ENCODE measurements around the gene PRR12. TPM values are rescaled to one million over a fixed set of nuclear protein-coding genes. Genes with fewer than 3 reads are reported as not detected.

The PRR12 gene
- total RNA-seq, 2 donors from 2014 or later = 23.9 to 24.6 TPM

DNA sequence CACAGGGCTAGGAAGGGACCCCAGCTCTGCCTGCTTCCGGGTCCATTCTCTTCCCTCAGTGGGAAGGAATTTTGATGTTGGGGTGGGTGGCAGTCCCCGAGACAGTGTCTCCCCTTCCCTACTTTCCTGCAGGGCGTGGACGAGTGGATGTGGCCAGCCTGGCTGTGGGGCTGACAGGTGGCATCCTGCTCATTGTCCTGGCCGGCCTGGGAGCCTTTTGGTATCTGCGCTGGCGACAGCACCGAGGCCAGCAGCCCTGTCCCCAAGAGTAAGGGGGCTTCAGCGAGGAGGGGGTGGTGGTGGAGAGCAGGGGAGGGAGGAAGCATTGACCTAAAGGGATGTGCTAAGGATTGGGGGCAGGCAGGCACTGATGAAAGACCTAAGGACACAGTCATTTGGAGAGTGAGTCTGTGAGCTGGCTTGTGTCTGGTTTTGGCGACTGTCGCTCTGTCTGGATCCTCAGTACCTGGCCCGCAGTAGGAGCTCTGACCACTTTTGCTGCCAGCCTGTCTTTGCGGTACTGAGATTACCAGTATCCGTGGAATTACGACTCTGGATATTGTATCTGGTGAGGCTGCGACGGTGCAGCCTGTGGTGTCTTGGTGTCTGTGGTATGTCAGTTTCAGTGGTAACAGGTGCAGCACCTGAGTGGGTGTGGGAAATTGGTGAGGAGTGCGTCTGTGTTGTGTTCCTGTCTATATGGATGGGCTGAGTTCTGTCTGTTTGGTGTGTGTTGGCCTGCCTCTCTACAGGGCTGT is 2.4 kb upstream of the PRR12 start:
- peaks cover 33% of the 10 kb centered on the region for H3K4me1 Mint-ChIP-seq (ENCODE audit: low read depth)
- H3K27me3 Mint-ChIP-seq (ENCODE audit: low read depth) = no peaks in the 10 kb centered on the region
- peaks cover 0 to 2% of the 10 kb centered on the region in 2 donors for H3K36me3 Mint-ChIP-seq (ENCODE audit: insufficient read depth in 2 of 2)
- no peaks in the 10 kb centered on the region for H3K9me3 Mint-ChIP-seq
- ATAC-seq (replicated peaks in 1 of 2) (peak; percentile 13 to 17), DNase-seq (peak; percentile 46 to 61)
- H3K27ac Mint-ChIP-seq = no peak overlapping the region
- peak overlapping the region; percentile 27 to 50 for H3K4me3 Mint-ChIP-seq

DNA sequence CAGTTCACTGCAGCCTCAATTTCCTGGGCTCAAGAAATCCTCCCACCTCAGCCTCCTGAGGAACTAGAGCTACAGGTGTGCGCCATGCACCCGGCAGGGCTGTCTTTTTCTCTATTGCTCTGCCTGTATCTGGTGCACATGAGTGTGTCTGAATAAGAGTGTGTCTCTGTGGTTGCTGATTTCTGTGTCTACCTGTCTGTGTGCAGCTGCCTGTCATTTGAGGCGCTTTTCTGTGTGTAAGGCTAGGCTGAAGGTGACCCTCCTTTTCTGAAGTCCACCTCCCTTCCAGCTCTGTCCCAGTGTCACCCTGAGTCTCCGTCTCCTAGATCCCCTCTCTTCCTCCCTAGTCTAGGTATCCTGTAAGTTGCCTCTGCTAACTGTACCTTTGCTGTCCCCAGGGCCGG is 1.5 kb upstream of the PRR12 start:
- Mint-ChIP-seq H3K9me3 (no peaks in the 10 kb centered on the region), H3K27me3 (ENCODE audit: low read depth) (no peaks in the 10 kb centered on the region), H3K27ac (no peak overlapping the region), H3K36me3 (ENCODE audit: insufficient read depth in 2 of 2) (peaks cover 0 to 9% of the 10 kb centered on the region in 2 donors), H3K4me3 (peak overlapping the region; percentile 10 to 50), H3K4me1 (ENCODE audit: low read depth) (peaks cover 43% of the 10 kb centered on the region)
- DNase-seq (peak in 1 of 2 donors; percentile 16), ATAC-seq (replicated peaks in 1 of 2) (no peak)

DNA sequence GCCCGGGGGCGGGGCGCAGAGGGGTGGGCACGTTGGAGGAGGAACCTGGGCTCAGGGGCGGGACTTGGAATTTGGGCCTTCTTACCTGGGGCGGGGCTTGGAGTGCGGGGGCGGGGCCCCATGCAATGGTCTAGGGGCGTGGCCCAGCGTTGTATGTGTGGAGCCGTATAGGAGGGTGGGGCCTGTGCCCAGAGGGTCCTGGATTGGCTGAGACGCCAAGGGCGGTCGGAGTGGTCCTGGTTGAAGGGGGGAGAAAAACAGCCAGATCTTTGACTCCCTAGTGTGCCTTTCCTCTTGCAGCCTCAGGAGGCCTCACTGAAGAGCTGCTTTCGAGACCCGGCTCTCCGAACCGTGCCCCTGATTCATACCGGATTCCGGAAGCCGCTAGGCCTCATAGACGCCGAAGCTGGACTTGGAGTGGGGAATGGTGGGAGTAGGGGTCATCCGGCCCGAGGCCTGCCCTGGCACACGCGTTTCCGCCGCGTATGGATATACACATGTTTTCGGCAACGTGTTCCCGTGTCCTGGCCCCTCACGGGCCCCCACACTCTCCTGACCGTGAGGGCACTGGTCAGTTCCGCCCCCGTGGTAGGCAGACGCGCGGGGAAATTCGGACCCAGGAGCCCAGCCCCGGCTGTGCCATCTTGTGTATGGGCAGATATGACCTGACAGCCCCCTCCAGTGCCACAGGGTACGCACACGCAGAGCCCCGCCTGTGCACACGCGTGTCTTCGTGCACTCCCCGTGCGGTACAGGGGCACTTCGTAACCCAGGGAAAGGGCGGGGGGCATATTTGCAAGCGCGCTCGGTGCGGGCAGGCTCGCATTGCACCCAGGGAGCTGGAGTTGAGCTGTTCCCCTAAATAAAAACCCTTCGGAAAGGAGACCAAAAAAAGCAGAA is 661 bp upstream of the PRR12 start:
- ATAC-seq (replicated peaks in 1 of 2) = peak; percentile 76 to 77
- Mint-ChIP-seq H3K36me3 (ENCODE audit: insufficient read depth in 2 of 2) (peaks cover 0 to 9% of the 10 kb centered on the region in 2 donors), H3K27ac (peak overlapping the region; percentile 70), H3K4me3 (peak overlapping the region; percentile 90 to 96), H3K4me1 (ENCODE audit: low read depth) (peaks cover 44% of the 10 kb centered on the region), H3K27me3 (ENCODE audit: low read depth) (no peaks in the 10 kb centered on the region), H3K9me3 (no peaks in the 10 kb centered on the region)
- peak; percentile 94 to 96 for DNase-seq

DNA sequence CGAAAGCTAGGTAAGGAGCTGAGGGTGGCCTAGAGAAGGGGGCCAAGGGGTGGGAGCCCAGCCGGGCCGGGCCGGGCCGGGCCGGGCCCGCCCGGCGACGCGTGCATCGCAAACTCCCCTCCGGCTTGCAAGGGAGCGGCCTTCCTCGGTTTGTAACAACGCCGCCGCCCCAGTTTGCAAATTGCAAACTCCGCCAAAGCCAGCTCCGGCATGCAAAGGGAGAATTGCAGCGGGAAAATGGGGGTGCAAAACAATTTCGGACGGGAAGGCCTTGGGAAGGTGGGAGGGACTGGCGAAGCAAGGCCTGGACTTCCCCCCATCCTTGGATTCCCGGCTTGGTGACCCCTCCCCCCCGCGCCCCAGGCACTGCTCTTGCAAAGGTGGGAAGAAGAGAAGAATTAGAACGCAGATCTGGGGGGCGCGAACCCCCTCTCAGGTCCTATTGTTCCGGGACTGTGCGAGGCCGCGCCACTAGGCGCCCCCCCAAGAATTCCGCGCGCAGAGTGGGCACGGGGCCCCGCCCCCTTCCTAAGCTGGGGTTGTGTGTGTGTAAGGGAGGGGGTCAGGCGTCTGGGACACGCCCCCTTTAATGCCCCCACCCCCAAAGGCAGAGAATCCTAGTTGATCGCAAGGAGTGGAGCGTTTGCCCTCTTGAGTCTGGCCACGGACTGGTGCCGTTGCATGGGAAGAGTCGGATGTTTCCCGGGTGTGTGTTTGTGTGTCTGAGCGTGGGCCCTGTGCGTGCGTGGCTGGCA is 926 bp downstream of the PRR12 start:
- DNase-seq (peak; percentile 54 to 69), ATAC-seq (replicated peaks in 1 of 2) (no peak)
- H3K9me3 Mint-ChIP-seq = no peaks in the 10 kb centered on the region
- peaks cover 44% of the 10 kb centered on the region for H3K4me1 Mint-ChIP-seq (ENCODE audit: low read depth)
- H3K36me3 Mint-ChIP-seq (ENCODE audit: insufficient read depth in 2 of 2) = peaks cover 0 to 9% of the 10 kb centered on the region in 2 donors
- H3K27ac Mint-ChIP-seq = peak overlapping the region; percentile 34
- H3K27me3 Mint-ChIP-seq (ENCODE audit: low read depth) = no peaks in the 10 kb centered on the region
- H3K4me3 Mint-ChIP-seq = peak overlapping the region; percentile 90 to 96

DNA sequence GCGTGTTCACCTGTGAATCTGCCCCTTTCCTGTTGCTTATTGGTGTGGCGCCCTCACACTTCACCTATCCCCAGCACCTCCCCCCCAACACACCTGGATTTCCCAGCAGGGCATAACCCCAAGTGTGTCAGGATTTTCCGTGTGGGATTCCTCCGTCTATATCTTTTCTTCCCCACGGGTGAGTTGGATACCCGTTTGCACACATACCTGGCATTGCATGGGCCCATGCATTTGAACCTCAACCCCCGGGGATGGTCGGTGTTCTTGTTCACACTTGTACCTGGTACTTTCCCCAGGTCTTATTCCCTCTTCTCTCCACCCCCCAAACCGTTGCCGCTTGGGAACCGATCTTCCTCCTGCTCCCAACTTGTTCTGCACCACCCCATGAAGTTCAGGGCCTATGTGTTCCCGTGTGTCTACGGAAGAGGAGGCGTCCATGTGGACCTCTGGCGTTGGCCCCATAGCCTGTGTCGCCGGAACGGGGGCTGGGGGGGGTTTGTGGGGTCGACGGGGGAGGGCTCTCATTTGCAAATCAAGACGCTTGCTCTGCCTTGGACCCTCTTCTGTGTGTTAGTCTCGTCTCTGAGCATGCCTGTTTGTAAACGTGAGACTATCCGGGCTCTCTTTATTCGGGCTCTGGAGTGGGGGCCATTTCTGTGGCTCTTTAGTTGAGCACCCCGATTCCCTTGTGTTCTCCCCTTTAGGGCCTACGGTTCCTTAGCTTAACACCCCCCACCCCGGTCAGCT is 1.7 kb downstream of the PRR12 start:
- ATAC-seq (replicated peaks in 1 of 2) (no peak), DNase-seq (peak in 1 of 2 donors; percentile 35)
- peak overlapping the region; percentile 90 to 96 for H3K4me3 Mint-ChIP-seq
- peak overlapping the region; percentile 34 for H3K27ac Mint-ChIP-seq
- no peaks in the 10 kb centered on the region for H3K27me3 Mint-ChIP-seq (ENCODE audit: low read depth)
- peaks cover 0 to 9% of the 10 kb centered on the region in 2 donors for H3K36me3 Mint-ChIP-seq (ENCODE audit: insufficient read depth in 2 of 2)
- H3K4me1 Mint-ChIP-seq (ENCODE audit: low read depth) = peaks cover 44% of the 10 kb centered on the region
- H3K9me3 Mint-ChIP-seq = no peaks in the 10 kb centered on the region

DNA sequence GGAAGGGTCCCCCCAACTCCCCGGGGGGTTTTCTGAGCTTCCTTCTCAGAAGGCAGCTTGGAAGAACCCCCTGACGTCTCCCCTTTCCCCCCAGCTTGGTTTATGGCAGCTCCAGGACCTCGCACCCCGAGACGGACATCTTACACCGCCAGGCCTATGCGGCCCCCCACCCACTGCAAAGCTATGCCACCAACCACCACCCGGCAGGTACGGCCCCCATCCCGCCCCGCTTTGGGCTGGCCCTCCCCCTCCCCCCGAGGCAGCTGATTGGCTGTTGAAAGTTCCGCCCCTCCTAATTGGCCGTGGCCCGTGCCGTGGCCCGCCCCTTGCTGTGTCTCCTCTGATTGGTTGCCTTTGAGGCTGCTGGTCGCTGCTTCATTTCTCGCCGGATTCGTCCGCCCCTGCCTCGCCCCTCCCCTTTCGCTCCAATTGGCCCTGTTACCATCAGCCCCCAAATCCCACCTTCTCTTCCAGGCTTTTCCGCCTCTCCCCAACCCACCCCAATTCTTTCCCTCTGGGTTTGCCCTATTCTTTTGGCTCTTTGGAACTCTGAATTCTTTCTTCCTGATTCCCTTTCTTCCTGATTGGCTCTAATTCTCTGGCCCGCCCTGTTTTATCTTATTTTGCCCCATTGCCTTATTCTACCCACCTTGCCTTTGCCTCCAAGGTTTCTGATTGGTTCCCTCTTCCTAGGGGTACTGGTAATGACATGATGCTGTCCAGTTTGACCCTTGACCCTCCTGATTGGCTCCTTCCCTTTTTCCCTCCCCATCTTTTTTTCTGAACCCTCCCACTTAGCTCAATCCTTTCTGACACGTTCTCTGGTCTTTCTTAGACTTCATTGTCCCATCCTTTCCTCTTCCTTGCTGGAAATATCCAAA is 2.5 kb downstream of the PRR12 start:
- Mint-ChIP-seq H3K27me3 (ENCODE audit: low read depth) (no peaks in the 10 kb centered on the region), H3K36me3 (ENCODE audit: insufficient read depth in 2 of 2) (peaks cover 0 to 10% of the 10 kb centered on the region in 2 donors), H3K27ac (peak overlapping the region; percentile 92), H3K4me3 (peak overlapping the region; percentile 90 to 96), H3K4me1 (ENCODE audit: low read depth) (peaks cover 44% of the 10 kb centered on the region), H3K9me3 (no peaks in the 10 kb centered on the region)
- peak; percentile 94 to 97 for DNase-seq
- ATAC-seq (replicated peaks in 1 of 2) = peak; percentile 65 to 67

DNA sequence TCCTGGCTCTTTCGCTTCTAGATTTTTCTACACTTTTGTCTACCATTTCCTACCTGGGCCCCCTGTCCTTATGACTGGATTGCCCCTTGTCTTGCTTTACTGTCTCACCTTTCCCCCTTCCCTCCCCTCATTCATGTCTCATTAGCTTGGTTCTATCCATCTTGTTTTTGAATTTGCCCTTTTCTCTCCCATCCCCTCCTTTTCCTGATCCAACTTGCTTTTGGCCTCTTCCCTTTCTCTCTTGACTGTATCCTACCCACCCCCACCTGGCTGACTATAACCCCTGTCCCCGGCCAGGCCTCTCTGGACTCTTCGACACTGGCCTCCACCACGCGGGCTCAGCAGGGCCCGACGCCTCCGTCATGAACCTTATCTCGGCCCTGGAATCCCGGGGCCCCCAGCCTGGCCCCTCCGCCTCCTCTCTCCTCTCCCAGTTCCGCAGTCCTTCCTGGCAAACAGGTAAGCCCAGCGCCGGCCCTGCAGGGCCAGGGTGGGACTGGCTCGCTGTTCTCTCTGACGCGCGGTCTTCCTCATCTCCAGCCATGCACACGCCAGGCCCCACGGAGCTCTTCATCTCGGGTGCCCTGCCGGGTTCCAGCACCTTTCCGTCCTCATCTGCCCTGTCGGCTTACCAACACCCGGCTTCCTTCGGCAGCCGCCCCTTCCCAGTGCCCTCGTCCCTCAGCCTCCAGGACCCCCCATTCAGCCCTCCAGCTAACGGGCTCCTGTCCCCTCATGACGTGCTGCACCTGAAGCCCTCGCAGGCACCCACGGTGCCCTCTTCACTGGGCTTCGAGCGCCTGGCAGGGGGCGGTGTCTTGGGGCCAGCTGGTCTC is 3.4 kb downstream of the PRR12 start:
- Mint-ChIP-seq H3K4me3 (peak overlapping the region; percentile 90 to 96), H3K4me1 (ENCODE audit: low read depth) (peaks cover 35% of the 10 kb centered on the region), H3K36me3 (ENCODE audit: insufficient read depth in 2 of 2) (peaks cover 0 to 10% of the 10 kb centered on the region in 2 donors), H3K27me3 (ENCODE audit: low read depth) (no peaks in the 10 kb centered on the region), H3K9me3 (no peaks in the 10 kb centered on the region), H3K27ac (peak overlapping the region; percentile 92)
- no peak for ATAC-seq (replicated peaks in 1 of 2)
- no peak for DNase-seq

DNA sequence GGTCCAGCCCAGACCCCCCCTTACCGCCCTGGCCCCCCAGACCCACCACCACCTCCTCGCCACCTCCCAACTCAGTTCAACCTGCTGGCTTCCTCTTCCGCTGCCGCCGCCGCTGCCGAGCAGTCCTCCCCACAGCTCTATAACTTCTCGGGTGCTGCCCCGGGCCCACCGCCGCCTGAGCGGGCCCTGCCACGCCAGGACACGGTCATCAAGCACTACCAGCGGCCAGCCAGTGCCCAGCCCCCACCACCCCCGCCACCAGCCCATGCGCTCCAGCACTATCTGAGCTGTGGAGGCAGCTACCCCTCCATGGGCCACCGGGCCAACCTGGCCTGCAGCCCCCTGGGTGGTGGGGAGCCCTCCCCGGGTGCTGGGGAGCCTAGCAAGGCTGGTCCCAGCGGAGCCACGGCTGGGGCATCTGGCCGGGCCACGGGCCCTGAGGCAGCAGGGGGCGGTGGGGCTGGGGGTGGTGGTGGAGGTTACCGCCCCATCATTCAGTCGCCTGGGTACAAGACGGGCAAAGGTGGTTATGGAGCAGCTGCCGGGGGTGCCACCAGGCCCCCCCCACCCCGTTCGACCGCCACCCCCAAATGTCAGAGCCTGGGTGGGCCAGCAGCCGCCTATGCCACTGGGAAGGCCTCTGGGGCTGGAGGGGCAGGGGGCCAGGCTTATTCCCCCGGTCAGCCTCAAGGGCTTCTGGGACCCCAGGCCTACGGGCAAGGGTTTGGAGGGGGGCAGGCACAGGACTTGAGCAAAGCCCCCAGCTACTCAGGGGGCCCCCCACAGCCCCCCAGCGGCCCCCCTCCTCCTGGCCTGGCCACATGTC is 4.2 kb downstream of the PRR12 start:
- H3K4me3 Mint-ChIP-seq = peak overlapping the region in 1 of 2 donors; percentile 15
- no peaks in the 10 kb centered on the region for H3K9me3 Mint-ChIP-seq
- no peaks in the 10 kb centered on the region for H3K27me3 Mint-ChIP-seq (ENCODE audit: low read depth)
- peaks cover 3 to 14% of the 10 kb centered on the region in 2 donors for H3K36me3 Mint-ChIP-seq (ENCODE audit: insufficient read depth in 2 of 2)
- no peak for ATAC-seq (replicated peaks in 1 of 2)
- peaks cover 32% of the 10 kb centered on the region for H3K4me1 Mint-ChIP-seq (ENCODE audit: low read depth)
- H3K27ac Mint-ChIP-seq = no peak overlapping the region
- no peak for DNase-seq

DNA sequence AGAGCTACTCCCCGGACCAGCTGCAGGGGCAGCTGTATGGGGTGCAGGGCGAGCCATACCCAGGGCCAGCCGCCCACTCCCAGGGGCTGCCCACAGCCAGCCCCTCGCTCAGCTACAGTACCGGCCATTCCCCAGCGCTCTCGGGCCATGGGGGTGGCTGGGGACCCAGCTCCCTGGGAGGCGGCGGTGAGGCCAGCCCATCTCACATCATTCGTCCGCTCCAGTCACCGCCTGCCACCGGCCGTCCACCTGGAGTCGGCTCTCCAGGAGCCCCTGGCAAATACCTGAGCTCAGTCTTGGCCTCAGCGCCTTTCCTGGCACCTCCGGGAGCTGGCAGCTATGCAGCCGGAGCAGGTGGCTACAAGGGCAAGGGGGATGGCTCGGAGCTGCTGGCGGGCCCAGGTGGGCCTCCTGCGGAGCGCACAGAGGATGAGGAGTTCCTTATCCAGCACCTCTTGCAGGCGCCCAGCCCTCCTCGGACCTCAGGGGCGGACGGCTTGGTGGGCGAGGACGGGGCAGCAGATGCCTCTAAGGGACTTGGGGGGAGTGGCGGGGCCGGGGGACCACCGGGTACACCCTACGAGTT is 4.9 kb downstream of the PRR12 start:
- H3K4me3 Mint-ChIP-seq = no peak overlapping the region
- no peaks in the 10 kb centered on the region for H3K9me3 Mint-ChIP-seq
- ATAC-seq (replicated peaks in 1 of 2) = no peak
- peaks cover 4 to 18% of the 10 kb centered on the region in 2 donors for H3K36me3 Mint-ChIP-seq (ENCODE audit: insufficient read depth in 2 of 2)
- no peak for DNase-seq
- H3K4me1 Mint-ChIP-seq (ENCODE audit: low read depth) = peaks cover 35% of the 10 kb centered on the region
- H3K27ac Mint-ChIP-seq = no peak overlapping the region
- no peaks in the 10 kb centered on the region for H3K27me3 Mint-ChIP-seq (ENCODE audit: low read depth)

DNA sequence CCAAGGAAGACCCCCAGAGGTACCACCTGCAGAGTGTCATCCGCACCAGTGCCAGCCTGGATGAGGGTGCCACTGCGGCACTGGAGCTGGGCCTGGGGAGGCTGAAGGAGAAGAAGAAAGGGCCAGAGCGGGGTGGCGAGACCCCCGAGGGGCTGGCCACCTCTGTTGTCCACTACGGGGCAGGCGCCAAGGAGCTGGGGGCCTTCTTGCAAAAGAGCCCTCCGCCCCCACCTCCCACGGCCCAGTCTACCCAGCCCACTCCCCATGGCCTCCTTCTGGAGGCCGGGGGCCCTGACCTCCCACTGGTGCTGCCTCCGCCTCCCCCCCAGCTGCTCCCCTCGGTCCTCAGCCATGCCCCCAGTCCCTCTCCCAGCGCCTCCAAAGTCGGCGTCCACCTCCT is 5.4 kb downstream of the PRR12 start:
- DNase-seq = no peak
- Mint-ChIP-seq H3K4me1 (ENCODE audit: low read depth) (peaks cover 37% of the 10 kb centered on the region), H3K27ac (no peak overlapping the region), H3K9me3 (no peaks in the 10 kb centered on the region), H3K36me3 (ENCODE audit: insufficient read depth in 2 of 2) (peaks cover 5 to 21% of the 10 kb centered on the region in 2 donors), H3K4me3 (no peak overlapping the region), H3K27me3 (ENCODE audit: low read depth) (no peaks in the 10 kb centered on the region)
- ATAC-seq (replicated peaks in 1 of 2) = no peak

All from activated T-cell treated with anti-CD3 and anti-CD28 coated beads, Interleukin-2, amount 50 U/mL, for 72 hours (primary cell).